ENCODE measurements around the gene RBM3. TPM values are rescaled to one million over a fixed set of nuclear protein-coding genes. Genes with fewer than 3 reads are reported as not detected.

RBM3 gene
- total RNA-seq, 4 donors from 2014 or later = 255 to 303 (median 293) TPM

DNA sequence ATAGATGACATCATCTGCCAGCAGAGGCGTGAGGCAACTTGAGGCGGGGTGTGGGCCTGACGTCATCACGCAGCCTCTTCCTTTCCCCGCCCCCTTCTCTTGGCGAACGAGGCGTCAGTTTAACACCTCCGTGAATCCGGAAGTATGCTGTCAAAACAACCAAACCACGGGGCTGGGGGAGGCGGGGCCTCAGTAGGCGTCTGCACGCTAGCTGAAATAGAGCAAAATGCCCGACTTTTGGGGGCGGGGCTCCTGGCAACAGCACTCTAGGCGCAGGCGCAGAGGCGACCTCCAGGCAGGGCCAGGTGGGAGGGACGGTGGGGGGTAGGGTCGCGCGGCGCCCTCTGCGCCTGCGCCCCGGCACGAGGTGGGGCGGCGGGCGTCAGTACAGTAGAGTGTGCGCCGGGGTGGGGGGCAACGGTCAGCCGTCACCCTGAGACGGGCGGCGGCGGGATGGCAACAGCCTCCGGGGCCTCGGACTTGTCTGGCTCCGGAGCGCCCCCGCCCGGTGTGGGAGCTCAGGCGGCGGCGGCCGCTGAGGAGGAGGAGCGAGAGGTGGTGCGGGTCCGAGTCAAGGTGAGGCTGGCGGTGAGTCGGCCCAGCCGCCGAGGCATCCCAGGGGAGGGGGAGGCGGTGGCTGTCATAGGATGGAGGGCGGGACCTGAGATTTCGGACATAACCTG lies 34.8 kb upstream of the RBM3 start, which contains the start of gene TBC1D25:
Gene TBC1D25 (plus strand): TSS at position 370 of the 683 bp plus-strand sequence. CDS start 84 bp downstream, at position 454.
- TF ChIP-seq, protein P1, sequence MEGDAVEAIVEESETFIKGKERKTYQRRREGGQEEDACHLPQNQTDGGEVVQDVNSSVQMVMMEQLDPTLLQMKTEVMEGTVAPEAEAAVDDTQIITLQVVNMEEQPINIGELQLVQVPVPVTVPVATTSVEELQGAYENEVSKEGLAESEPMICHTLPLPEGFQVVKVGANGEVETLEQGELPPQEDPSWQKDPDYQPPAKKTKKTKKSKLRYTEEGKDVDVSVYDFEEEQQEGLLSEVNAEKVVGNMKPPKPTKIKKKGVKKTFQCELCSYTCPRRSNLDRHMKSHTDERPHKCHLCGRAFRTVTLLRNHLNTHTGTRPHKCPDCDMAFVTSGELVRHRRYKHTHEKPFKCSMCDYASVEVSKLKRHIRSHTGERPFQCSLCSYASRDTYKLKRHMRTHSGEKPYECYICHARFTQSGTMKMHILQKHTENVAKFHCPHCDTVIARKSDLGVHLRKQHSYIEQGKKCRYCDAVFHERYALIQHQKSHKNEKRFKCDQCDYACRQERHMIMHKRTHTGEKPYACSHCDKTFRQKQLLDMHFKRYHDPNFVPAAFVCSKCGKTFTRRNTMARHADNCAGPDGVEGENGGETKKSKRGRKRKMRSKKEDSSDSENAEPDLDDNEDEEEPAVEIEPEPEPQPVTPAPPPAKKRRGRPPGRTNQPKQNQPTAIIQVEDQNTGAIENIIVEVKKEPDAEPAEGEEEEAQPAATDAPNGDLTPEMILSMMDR (IDR thresholded peaks at IDR 0.05; ENCODE audit: low read depth) = no peak

DNA sequence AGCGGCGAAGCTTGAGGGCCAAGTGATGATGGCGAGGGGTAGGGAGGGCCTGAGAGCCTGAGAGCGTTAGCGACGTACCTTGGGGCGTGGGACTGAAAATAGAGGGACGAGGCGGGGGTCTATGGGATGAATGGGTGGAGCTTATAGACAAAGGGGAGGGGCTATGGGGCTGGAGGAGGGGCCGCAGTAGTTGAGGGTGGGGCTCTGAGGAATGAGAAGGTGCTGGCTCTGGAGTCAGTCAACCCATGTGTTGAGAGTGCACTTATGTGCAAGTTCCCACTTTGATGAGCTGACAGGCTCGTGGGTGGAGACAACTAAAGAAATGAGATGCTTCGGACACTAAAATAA lies 34.3 kb upstream of the RBM3 start:
- TF ChIP-seq, protein P1 (IDR thresholded peaks at IDR 0.05; ENCODE audit: low read depth) = no peak

DNA sequence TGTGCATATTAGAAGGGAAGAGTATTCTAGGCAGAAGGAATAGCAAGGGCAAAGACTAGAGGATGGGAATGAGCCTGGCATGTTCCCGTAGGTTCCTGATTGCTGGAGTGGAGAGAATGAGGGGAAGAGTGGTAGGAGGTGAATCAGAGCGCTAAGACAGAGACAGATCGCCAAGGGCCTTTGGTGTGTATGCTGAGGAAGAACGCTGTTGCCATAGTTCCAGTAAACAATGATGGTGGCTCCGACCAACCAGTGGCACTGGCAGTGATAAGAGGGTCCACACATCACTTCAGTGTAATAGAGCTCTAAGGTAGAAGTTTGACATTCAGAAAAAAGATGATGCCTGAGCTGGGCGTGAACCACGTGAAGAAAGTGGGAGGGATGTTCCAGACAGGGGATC lies 33.8 kb upstream of the RBM3 start:
- TF ChIP-seq, protein P1 (IDR thresholded peaks at IDR 0.05; ENCODE audit: low read depth) = no peak

DNA sequence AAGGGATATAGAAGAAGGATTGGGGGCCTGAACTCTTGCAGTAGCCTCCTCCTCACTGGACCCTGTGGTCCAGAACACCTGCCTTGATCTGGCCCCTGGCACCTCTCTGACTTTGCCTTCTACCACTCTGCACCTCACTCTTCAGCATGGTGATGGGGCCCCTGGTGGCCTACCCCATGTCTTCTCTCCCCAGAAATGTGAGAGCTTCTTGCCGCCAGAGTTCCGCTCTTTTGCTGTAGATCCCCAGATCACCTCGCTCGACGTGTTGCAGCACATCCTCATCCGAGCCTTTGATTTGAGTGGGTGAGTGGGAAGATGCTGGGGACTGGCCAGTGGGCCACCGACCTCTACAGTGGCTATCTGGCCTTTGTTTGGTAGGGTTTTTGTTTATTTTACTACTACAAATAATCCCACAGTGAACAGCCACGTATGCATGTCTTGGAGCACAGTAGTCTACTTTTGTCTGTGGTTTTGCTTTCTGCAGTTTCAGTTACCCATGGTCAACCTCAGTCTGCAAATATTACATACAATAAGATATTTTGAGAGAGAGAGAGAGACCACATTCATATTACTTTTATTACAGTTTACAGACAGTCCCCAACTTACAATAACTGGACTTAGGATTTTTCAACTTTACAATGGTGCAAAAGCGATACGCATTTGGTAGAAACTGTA lies 33.0 kb upstream of the RBM3 start:
- TF ChIP-seq, protein P1 (IDR thresholded peaks at IDR 0.05; ENCODE audit: low read depth) = no peak

DNA sequence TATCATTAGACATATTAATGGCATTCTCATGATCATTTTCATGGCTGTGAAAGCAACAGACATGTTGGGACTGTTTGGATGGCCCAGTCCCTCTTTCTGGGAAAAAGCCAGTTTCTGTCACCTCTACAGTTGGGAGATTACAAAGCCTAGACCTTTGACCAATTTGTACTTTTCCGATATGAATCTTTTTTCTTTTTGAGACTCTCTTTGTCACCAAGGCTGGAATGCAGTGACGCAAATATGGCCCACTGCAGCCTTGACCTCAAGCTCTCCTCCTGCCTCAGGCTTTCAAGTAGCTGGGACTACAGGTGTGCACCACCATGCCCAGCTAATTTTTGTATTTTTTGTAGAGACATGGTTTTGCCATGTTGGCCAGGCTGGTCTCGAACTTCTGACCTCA lies 25.4 kb upstream of the RBM3 start:
- TF ChIP-seq, protein P1 (IDR thresholded peaks at IDR 0.05; ENCODE audit: low read depth) = no peak

DNA sequence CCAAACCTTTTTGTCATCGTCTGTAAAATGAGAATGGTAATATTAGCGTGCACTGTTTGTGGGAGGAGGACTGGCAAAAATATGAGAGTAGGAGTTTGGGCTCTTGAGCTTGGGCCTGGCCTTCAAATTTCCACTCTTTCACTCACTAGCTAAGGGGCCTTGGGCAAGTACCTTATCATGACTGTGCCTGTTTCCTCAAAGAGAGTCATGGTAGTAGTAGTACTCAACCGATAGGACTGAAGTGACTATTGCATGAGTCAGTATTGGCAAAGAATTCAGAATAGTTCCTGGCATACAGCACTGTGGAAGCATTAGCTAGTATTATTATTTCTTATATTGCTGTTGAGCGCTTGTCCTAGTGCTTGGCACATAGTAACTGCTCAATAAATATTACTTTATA lies 16.0 kb upstream of the RBM3 start:
- TF ChIP-seq, protein P1 (IDR thresholded peaks at IDR 0.05; ENCODE audit: low read depth) = no peak

DNA sequence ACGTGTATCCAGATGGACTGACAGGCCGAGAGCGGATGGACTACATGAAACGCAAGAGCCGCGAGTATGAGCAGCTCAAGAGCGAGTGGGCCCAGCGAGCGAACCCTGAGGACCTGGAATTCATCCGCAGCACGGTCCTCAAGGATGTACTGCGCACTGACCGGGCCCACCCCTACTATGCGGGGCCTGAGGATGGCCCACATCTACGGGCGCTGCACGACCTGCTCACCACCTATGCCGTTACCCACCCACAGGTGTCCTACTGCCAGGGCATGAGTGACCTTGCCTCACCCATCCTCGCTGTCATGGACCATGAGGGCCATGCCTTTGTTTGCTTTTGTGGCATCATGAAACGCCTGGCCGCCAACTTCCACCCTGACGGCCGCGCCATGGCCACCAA lies 14.6 kb upstream of the RBM3 start:
- TF ChIP-seq, protein P1 (IDR thresholded peaks at IDR 0.05; ENCODE audit: low read depth) = no peak
